Measurements from ENCODE around the gene OR2T35. TPM values are rescaled to one million over a fixed set of nuclear protein-coding genes. Genes with fewer than 3 reads are reported as not detected.

OR2T35 gene
- total RNA-seq, 2 experiments from 2014 or later: not detected

- no peaks in the 10 kb centered on the region for H3K27me3 Mint-ChIP-seq
- no peak for DNase-seq
- H3K4me1 Mint-ChIP-seq: no peaks in the 10 kb centered on the region
- POLR2A ChIA-PET: no interaction called here
- H3K9me3 Mint-ChIP-seq: no peaks in the 10 kb centered on the region
- H3K4me3 Mint-ChIP-seq: no peak overlapping the region
- ATAC-seq (ENCODE audit: low read depth): peak; percentile 50
- H3K36me3 Mint-ChIP-seq: no peaks in the 10 kb centered on the region
- H3K27ac Mint-ChIP-seq: no peak overlapping the region
Observed at GRCh38 chr1:248611883-248612414, 33.1 kb downstream of the OR2T35 start.

GRCh38 chr1:248610301-248610700 lies 34.8 kb downstream of the OR2T35 start:
- Mint-ChIP-seq H3K27me3 (no peaks in the 10 kb centered on the region), H3K4me3 (no peak overlapping the region), H3K36me3 (no peaks in the 10 kb centered on the region), H3K9me3 (no peaks in the 10 kb centered on the region), H3K4me1 (no peaks in the 10 kb centered on the region), H3K27ac (no peak overlapping the region)
- POLR2A ChIA-PET: no interaction called here
- ATAC-seq (ENCODE audit: low read depth): no peak
- DNase-seq: no peak

GRCh38 chr1:248599396-248599795 lies 45.7 kb downstream of the OR2T35 start:
- no peaks in the 10 kb centered on the region for H3K9me3 Mint-ChIP-seq
- no peak for ATAC-seq (ENCODE audit: low read depth)
- no peak overlapping the region for H3K27ac Mint-ChIP-seq
- no peak for DNase-seq
- no peaks in the 10 kb centered on the region for H3K36me3 Mint-ChIP-seq
- peaks cover 2% of the 10 kb centered on the region for H3K4me1 Mint-ChIP-seq
- no peaks in the 10 kb centered on the region for H3K27me3 Mint-ChIP-seq
- POLR2A ChIA-PET: no interaction called here
- no peak overlapping the region for H3K4me3 Mint-ChIP-seq

GRCh38 chr1:248597589-248597988 lies 47.5 kb downstream of the OR2T35 start, which contains the start of gene OR2T10:
OR2T10 (minus strand) TSS chr1:248597700; CDS start chr1:248593768, 3,932 bp downstream.
- Mint-ChIP-seq H3K4me3 (no peak within 1 kb of the TSS), H3K4me1 (peaks cover 2% of the 10 kb centered on the region), H3K27me3 (no peaks in the 10 kb centered on the region), H3K36me3 (no peaks in the 10 kb centered on the region), H3K9me3 (no peaks in the 10 kb centered on the region), H3K27ac (no peak within 1 kb of the TSS)
- POLR2A ChIA-PET: no interaction called here
- ATAC-seq (ENCODE audit: low read depth) (no peak), DNase-seq (no peak)

GRCh38 chr1:248596615-248597014 lies 48.5 kb downstream of the OR2T35 start:
- Mint-ChIP-seq H3K36me3 (no peaks in the 10 kb centered on the region), H3K27me3 (no peaks in the 10 kb centered on the region), H3K9me3 (no peaks in the 10 kb centered on the region), H3K4me3 (no peak overlapping the region), H3K4me1 (peaks cover 2% of the 10 kb centered on the region), H3K27ac (no peak overlapping the region)
- no peak for DNase-seq
- ATAC-seq (ENCODE audit: low read depth): no peak
- POLR2A ChIA-PET: no interaction called here

GRCh38 chr1:248593226-248593625 lies 51.9 kb downstream of the OR2T35 start:
- POLR2A ChIA-PET: no interaction called here
- H3K4me1 Mint-ChIP-seq: peaks cover 2% of the 10 kb centered on the region
- H3K27ac Mint-ChIP-seq: no peak overlapping the region
- H3K9me3 Mint-ChIP-seq: no peaks in the 10 kb centered on the region
- H3K36me3 Mint-ChIP-seq: no peaks in the 10 kb centered on the region
- no peak for DNase-seq
- no peak overlapping the region for H3K4me3 Mint-ChIP-seq
- ATAC-seq (ENCODE audit: low read depth): no peak
- no peaks in the 10 kb centered on the region for H3K27me3 Mint-ChIP-seq

- H3K27me3 Mint-ChIP-seq: no peaks in the 10 kb centered on the region
- peaks cover 2% of the 10 kb centered on the region for H3K4me1 Mint-ChIP-seq
- no peaks in the 10 kb centered on the region for H3K36me3 Mint-ChIP-seq
- H3K4me3 Mint-ChIP-seq: no peak overlapping the region
- no peak for ATAC-seq (ENCODE audit: low read depth)
- DNase-seq: no peak
- no peak overlapping the region for H3K27ac Mint-ChIP-seq
- POLR2A ChIA-PET: no interaction called here
- no peaks in the 10 kb centered on the region for H3K9me3 Mint-ChIP-seq
Observed at GRCh38 chr1:248592655-248593054, 52.4 kb downstream of the OR2T35 start.

GRCh38 chr1:248590055-248590454 lies 55.0 kb downstream of the OR2T35 start:
- ATAC-seq (ENCODE audit: low read depth): no peak
- POLR2A ChIA-PET: no interaction called here
- Mint-ChIP-seq H3K27ac (no peak overlapping the region), H3K36me3 (no peaks in the 10 kb centered on the region), H3K4me3 (no peak overlapping the region), H3K4me1 (peaks cover 2% of the 10 kb centered on the region), H3K27me3 (no peaks in the 10 kb centered on the region), H3K9me3 (peaks cover 2% of the 10 kb centered on the region)
- no peak for DNase-seq

- no peak overlapping the region for H3K27ac Mint-ChIP-seq
- no peaks in the 10 kb centered on the region for H3K36me3 Mint-ChIP-seq
- no peak overlapping the region for H3K4me3 Mint-ChIP-seq
- DNase-seq (no peak), ATAC-seq (ENCODE audit: low read depth) (no peak)
- peaks cover 2% of the 10 kb centered on the region for H3K9me3 Mint-ChIP-seq
- POLR2A ChIA-PET: no interaction called here
- no peaks in the 10 kb centered on the region for H3K27me3 Mint-ChIP-seq
- peaks cover 2% of the 10 kb centered on the region for H3K4me1 Mint-ChIP-seq
Observed at GRCh38 chr1:248589334-248589733, 55.7 kb downstream of the OR2T35 start.

Other genes with a start within 250 kb of the OR2T35 start
- not detected for gene OR2T1, start 242.2 kb downstream of the OR2T35 start, total RNA-seq
- not detected for gene OR2T2, start 199.6 kb downstream of the OR2T35 start, total RNA-seq
- gene OR2T3, start 171.9 kb downstream of the OR2T35 start, total RNA-seq: not detected
- gene OR2T5, start 156.7 kb downstream of the OR2T35 start, total RNA-seq: not detected
- not detected for gene OR2G6, start 137.2 kb downstream of the OR2T35 start, total RNA-seq
- not detected for gene OR2T29, start 82.5 kb downstream of the OR2T35 start, total RNA-seq
- not detected for gene OR2T34, start 70.5 kb downstream of the OR2T35 start, total RNA-seq
- not detected for gene OR2T10, start 47.6 kb downstream of the OR2T35 start, total RNA-seq
- gene OR2T11, start 10.2 kb downstream of the OR2T35 start, total RNA-seq: not detected
- not detected for gene OR2T27, start 10.2 kb upstream of the OR2T35 start, total RNA-seq
- gene OR14I1, start 57.5 kb upstream of the OR2T35 start, total RNA-seq: not detected
- gene LYPD8, start 110.5 kb upstream of the OR2T35 start, total RNA-seq: not detected
- gene SH3BP5L, start 180.6 kb upstream of the OR2T35 start, total RNA-seq: 10 to 100 TPM; 32.8 to 34.7 TPM
- 10 to 100 TPM; 51.0 to 53.6 TPM for gene ZNF672, start 192.9 kb upstream of the OR2T35 start, total RNA-seq
- gene ZNF692, start 213.8 kb upstream of the OR2T35 start, total RNA-seq: 10 to 100 TPM; 58.6 to 70.2 TPM

Measured in activated naive CD8-positive, alpha-beta T cell treated with anti-CD3 and anti-CD28 coated beads, Interleukin-2, amount 10 ng/mL, durations not matched to agents 7 days and 5 days (primary cell).